Esophagus muscularis mucosa (tissue), 3 donors: ENCODE measurements around the gene SMG6.

ENCODE experiments used
- CTCF ChIP-seq, 3 experiments: fragments of 200-600 bp in 2 of 3; fragments of 450-650 bp in 1 of 3; sonication (generic) in 2 of 3; IDR thresholded peaks; one replicate each; pipeline ENCODE4 v1.5.1; 2017 to 2019; ENCODE audit warnings: antibody characterized with exemption in 3 of 3, mild to moderate bottlenecking in 2 of 3, moderate library complexity in 1 of 3
- POLR2A ChIP-seq: fragments of 450-650 bp; IDR thresholded peaks from one replicate; pipeline ENCODE4 v1.6.1; 2017; ENCODE audit warnings: antibody characterized with exemption, moderate library complexity, mild to moderate bottlenecking, low read depth
- POLR2AphosphoS5 ChIP-seq, 2 donors: sonication (generic); formaldehyde crosslinking; IDR thresholded peaks; one replicate each; pipeline ENCODE4 v1.6.1; 2017; ENCODE audit warnings: antibody characterized with exemption in 2 of 2

GRCh38 chr17:2025622-2026309 is 277.8 kb downstream of the SMG6 start:
- peak; percentile 64 to 72 (median 66) for TF ChIP-seq CTCF (IDR thresholded peaks at IDR 0.05)
- peak in 1 of 2 donors; percentile 19 for TF ChIP-seq POLR2AphosphoS5 (IDR thresholded peaks at IDR 0.05)
- no peak for TF ChIP-seq POLR2A
